Testis (tissue), 2 donors: ENCODE data around the gene CA6.
"Not testable (repeated sequence)": the region's sequence is repeated elsewhere in the genome, so short reads cannot be mapped to it uniquely, and the experiment has no call there.

Experiments used
- POLR2A ChIP-seq: fragments of 450-650 bp; IDR thresholded peaks from one replicate; pipeline ENCODE4 v1.6.1; 2017; ENCODE audit warnings: antibody characterized with exemption, mild to moderate bottlenecking, moderate library complexity
- TF ChIP-seq, protein P1 (sequence below), 3 experiments: fragments of 450-650 bp in 2 of 3; fragments of 200-600 bp in 1 of 3; sonication (generic) in 1 of 3; IDR thresholded peaks; one replicate each; pipeline ENCODE4 v1.5.1; 2016 to 2019; ENCODE audit warnings: antibody characterized with exemption in 3 of 3, mild to moderate bottlenecking in 2 of 3, moderate library complexity in 1 of 3

DNA sequence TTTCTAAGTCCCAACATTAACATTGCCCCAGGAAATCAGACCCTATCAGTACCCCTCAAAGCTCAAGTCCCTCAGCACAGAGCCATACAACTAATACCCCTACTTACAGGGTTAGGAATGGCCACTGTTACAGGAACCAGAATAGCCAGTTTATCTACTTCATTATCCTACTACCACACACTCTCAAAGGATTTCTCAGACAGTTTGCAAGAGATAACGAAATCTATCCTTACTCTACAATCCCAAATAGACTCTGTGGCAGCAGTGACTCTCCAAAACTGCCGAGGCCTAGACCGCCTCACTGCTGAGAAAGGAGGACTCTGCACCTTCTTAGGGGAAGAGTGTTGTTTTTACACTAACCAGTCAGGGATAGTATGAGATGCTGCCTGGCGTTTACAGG is 48.2 kb upstream of the CA6 start:
- TF ChIP-seq, protein P1, sequence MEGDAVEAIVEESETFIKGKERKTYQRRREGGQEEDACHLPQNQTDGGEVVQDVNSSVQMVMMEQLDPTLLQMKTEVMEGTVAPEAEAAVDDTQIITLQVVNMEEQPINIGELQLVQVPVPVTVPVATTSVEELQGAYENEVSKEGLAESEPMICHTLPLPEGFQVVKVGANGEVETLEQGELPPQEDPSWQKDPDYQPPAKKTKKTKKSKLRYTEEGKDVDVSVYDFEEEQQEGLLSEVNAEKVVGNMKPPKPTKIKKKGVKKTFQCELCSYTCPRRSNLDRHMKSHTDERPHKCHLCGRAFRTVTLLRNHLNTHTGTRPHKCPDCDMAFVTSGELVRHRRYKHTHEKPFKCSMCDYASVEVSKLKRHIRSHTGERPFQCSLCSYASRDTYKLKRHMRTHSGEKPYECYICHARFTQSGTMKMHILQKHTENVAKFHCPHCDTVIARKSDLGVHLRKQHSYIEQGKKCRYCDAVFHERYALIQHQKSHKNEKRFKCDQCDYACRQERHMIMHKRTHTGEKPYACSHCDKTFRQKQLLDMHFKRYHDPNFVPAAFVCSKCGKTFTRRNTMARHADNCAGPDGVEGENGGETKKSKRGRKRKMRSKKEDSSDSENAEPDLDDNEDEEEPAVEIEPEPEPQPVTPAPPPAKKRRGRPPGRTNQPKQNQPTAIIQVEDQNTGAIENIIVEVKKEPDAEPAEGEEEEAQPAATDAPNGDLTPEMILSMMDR (IDR thresholded peaks at IDR 0.05), result not testable (repeated sequence)
- not testable (repeated sequence) for TF ChIP-seq POLR2A
